ENCODE data around the gene ABCA3.
A peak's percentile ranks its signal among the peaks of the same experiment; 100 is the strongest.
"Not testable (repeated sequence)": the region's sequence is repeated elsewhere in the genome, so short reads cannot be mapped to it uniquely, and the experiment has no call there.

ABCA3 gene

GRCh38 chr16:2270070-2270462 lies 70.5 kb downstream of the ABCA3 start:
- peaks cover 2% of the 10 kb centered on the region; the same call in 1 of the 2 replicates for H3K36me3 ChIP-seq (ENCODE audit: control insufficient read depth, insufficient read depth, low read length)
- no peak overlapping the region for H3K4me3 ChIP-seq (replicated peaks; ENCODE audit: low read depth, low read length)
- no peaks in the 10 kb centered on the region for H3K27me3 ChIP-seq (replicated peaks; ENCODE audit: control insufficient read depth, insufficient read depth, low read length)
- TF ChIP-seq CTCF (IDR thresholded peaks at IDR 0.05; ENCODE audit: insufficient read depth, low read length, poor library complexity, severe bottlenecking): no peak
- DNase-seq (ENCODE audit: extremely low read depth, insufficient read length): no peak

DNA sequence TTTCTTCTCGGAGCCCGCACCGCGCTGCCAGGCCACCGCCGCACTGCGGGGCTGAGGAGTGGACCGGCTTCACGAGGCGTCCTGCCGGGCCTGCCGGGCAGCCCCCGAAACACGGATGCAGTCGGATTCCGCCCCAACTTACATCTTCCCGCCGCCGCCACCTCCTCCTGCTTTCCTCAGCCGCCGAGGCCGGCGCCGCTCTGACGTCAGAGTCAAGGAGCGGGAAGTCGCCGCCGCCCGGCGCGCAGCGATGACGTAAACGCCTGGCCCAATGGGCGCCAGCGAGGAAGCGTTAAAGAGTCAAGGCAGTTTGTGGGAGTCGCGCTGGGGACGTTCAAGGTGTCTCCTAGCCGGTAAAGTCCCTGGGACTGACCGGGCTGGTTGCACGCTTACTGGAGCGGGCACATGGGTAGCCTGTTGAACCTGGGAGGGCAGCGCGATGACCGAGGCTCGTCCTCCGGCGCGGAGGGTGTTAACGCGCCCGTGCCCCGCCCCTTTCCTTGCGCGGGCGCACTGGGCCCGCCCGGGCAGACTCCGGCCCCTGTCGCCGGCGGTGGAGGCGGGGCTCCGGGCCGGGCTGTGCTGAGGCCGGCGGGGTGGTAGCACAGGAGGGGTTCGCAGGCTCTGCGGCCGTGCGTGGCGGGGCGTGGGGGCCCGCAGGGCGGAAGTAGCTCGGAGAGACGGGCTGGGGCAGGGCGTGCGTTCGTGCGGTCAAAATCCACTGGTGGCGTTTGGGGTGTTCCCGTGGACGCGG lies 72.4 kb downstream of the ABCA3 start, which contains the start of gene RNPS1:
Gene RNPS1, minus strand, starts transcription at position 214 of the 754 bp plus-strand sequence. CDS start 3,483 bp downstream, outside the sequence.
- peak; percentile 99 for DNase-seq (ENCODE audit: extremely low read depth, insufficient read length)
- TF ChIP-seq CTCF (IDR thresholded peaks at IDR 0.05; ENCODE audit: insufficient read depth, low read length, poor library complexity, severe bottlenecking): no peak
- no peaks in the 10 kb centered on the region for H3K27me3 ChIP-seq (replicated peaks; ENCODE audit: control insufficient read depth, insufficient read depth, low read length)
- H3K4me3 ChIP-seq (replicated peaks; ENCODE audit: low read depth, low read length): peak within 1 kb of the TSS; percentile 86
- peaks cover 13% of the 10 kb centered on the region for H3K36me3 ChIP-seq (ENCODE audit: control insufficient read depth, insufficient read depth, low read length)

DNA sequence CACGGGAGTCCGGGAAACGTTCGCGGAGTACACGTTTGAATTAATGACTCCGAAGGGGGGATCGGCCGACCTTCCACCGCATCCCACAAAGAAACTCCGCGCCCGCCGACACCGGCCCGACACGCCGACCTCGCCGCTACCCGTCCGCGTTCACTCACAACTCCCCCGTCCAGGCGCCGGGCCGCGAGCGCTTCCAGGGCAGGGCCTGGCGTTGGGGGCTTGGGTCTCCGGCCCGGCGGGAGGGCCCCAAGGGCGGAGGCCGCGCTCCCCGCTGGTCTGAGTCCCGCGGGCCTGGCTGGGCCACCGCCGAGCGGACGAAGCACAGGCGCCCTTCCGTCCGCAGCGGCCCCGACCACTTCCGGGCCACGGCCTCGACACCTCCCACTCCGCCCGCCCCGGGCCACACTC lies 73.0 kb downstream of the ABCA3 start:
- peaks cover 16% of the 10 kb centered on the region for H3K36me3 ChIP-seq (ENCODE audit: control insufficient read depth, insufficient read depth, low read length)
- not testable (repeated sequence) for DNase-seq (ENCODE audit: extremely low read depth, insufficient read length); H3K27me3 ChIP-seq (replicated peaks; ENCODE audit: control insufficient read depth, insufficient read depth, low read length)
- peak overlapping the region; percentile 86 for H3K4me3 ChIP-seq (replicated peaks; ENCODE audit: low read depth, low read length)

- H3K4me3 ChIP-seq (replicated peaks; ENCODE audit: low read depth, low read length): peak overlapping the region; percentile 86
- peaks cover 22% of the 10 kb centered on the region for H3K36me3 ChIP-seq (ENCODE audit: control insufficient read depth, insufficient read depth, low read length)
- not testable (repeated sequence) for H3K27me3 ChIP-seq (replicated peaks; ENCODE audit: control insufficient read depth, insufficient read depth, low read length); DNase-seq (ENCODE audit: extremely low read depth, insufficient read length)
These were observed 73.6 kb downstream of the ABCA3 start for GRCh38 chr16:2266887-2267286.

DNA sequence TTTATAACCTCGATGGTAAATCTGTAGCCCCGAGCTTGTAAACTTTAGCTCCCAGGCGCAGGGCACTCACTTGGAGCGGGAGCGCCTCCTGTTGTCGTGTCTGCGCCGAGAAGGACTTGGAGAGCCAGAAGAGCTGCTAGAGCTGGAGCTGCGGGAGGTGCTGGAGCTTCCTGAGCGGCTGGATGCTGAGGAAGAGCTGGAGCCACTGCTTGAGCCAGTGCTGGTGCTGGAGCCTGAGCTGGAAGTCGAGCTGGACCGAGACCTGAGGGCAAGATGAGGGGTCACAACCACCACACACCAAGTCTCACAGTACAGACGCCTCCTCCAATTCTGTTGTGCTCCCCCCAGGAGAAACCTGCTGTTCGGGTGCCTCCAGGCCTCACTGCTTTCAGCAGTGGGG lies 77.5 kb downstream of the ABCA3 start:
- H3K36me3 ChIP-seq (ENCODE audit: control insufficient read depth, insufficient read depth, low read length): peaks cover 29% of the 10 kb centered on the region
- H3K27me3 ChIP-seq (replicated peaks; ENCODE audit: control insufficient read depth, insufficient read depth, low read length); DNase-seq (ENCODE audit: extremely low read depth, insufficient read length); H3K4me3 ChIP-seq (replicated peaks; ENCODE audit: low read depth, low read length): not testable (repeated sequence)

GRCh38 chr16:2260250-2260649 lies 80.3 kb downstream of the ABCA3 start:
- no peaks in the 10 kb centered on the region for H3K27me3 ChIP-seq (replicated peaks; ENCODE audit: control insufficient read depth, insufficient read depth, low read length)
- DNase-seq (ENCODE audit: extremely low read depth, insufficient read length): no peak
- no peak overlapping the region for H3K4me3 ChIP-seq (replicated peaks; ENCODE audit: low read depth, low read length)
- no peak for TF ChIP-seq CTCF (IDR thresholded peaks at IDR 0.05; ENCODE audit: insufficient read depth, low read length, poor library complexity, severe bottlenecking)
- peaks cover 45% of the 10 kb centered on the region for H3K36me3 ChIP-seq (ENCODE audit: control insufficient read depth, insufficient read depth, low read length)

DNA sequence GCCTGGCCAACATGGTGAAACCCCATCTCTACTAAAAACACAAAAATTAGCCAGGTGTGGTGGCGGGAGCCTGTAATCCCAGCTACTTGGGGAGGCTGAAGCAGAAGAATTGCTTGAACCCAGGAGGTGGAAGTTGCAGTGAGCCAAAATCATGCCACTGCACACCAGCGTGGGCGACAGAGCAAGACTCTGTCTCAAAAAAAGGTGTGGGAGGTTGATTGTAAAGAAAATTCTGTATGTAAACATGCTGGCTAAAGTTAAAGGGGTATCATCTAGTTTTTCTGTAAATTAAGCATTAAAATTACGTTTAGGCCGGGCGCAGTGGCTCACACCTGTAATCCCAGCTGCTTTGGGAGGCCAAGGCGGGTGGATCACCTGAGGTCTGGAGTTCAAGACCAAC lies 82.0 kb downstream of the ABCA3 start:
- not testable (repeated sequence) for H3K27me3 ChIP-seq (replicated peaks; ENCODE audit: control insufficient read depth, insufficient read depth, low read length); DNase-seq (ENCODE audit: extremely low read depth, insufficient read length); H3K4me3 ChIP-seq (replicated peaks; ENCODE audit: low read depth, low read length)
- H3K36me3 ChIP-seq (ENCODE audit: control insufficient read depth, insufficient read depth, low read length): peaks cover 44% of the 10 kb centered on the region

DNA sequence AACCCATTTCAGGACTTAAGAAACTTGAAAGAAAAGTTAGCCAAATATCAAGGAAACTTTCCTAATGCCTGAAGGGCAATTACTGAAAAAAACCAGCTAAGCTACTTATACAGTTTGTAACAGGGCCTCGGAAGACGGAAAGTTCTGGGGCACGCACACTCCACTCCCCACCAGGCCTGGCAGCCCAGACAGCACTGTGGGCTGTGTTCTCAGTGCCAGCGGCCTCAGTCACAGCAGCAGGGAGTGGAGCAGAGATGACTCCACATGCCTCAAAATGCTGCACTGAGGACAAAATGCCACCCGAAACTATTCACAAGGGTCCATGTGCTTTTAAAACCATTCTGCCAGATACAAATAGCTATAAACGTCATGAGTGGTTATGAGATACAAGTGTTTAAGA lies 82.8 kb downstream of the ABCA3 start:
- no peak for DNase-seq (ENCODE audit: extremely low read depth, insufficient read length)
- TF ChIP-seq CTCF (IDR thresholded peaks at IDR 0.05; ENCODE audit: insufficient read depth, low read length, poor library complexity, severe bottlenecking): no peak
- Histone ChIP-seq H3K36me3 (ENCODE audit: control insufficient read depth, insufficient read depth, low read length) (peaks cover 42% of the 10 kb centered on the region), H3K27me3 (replicated peaks; ENCODE audit: control insufficient read depth, insufficient read depth, low read length) (no peaks in the 10 kb centered on the region), H3K4me3 (replicated peaks; ENCODE audit: low read depth, low read length) (no peak overlapping the region)

All from GM06990 (cell line).